Liver (tissue), 9 donors: ENCODE measurements around the gene GABRE. TPM values are rescaled to one million over a fixed set of nuclear protein-coding genes. Genes with fewer than 3 reads are reported as not detected.

ENCODE experiments used
- DNase-seq: peaks from one replicate; pipeline ENCODE4 v3.0.0-alpha.2; 2017; ENCODE audit warnings: low spot score
- H3K27ac ChIP-seq, 2 donors: one replicate each; pipeline ENCODE4 v1.7.0; 2013; ENCODE audit warnings: inconsistent platforms in 2 of 2, low read length in 2 of 2, control low read depth in 1 of 2, low read depth in 1 of 2, mild to moderate bottlenecking in 1 of 2
- H3K27me3 ChIP-seq, 4 donors: one replicate each; pipeline versions ENCODE4 v1.6.1 to v1.7.0; 2013; ENCODE audit warnings: low read length in 3 of 4, inconsistent platforms in 1 of 4, mild to moderate bottlenecking in 1 of 4, moderate library complexity in 1 of 4; ENCODE audit not compliant: control insufficient read depth in 4 of 4, insufficient read depth in 4 of 4
- H3K36me3 ChIP-seq, 4 donors: one replicate each; pipeline versions ENCODE4 v1.6.1 to v1.7.0; 2013; ENCODE audit warnings: low read length in 3 of 4, mild to moderate bottlenecking in 3 of 4, low read depth in 1 of 4, moderate library complexity in 1 of 4; ENCODE audit not compliant: control insufficient read depth in 4 of 4, insufficient read depth in 3 of 4
- H3K4me1 ChIP-seq, 4 donors: one replicate each; pipeline versions ENCODE4 v1.6.1 to v1.7.0; 2013; ENCODE audit warnings: low read length in 3 of 4, mild to moderate bottlenecking in 3 of 4, moderate library complexity in 1 of 4; ENCODE audit not compliant: control insufficient read depth in 4 of 4, insufficient read depth in 4 of 4
- H3K4me3 ChIP-seq, 3 donors: one replicate each; pipeline versions ENCODE4 v1.6.1 to v1.7.0; 2013; ENCODE audit warnings: low read length in 3 of 3, control low read depth in 1 of 3, low read depth in 1 of 3, mild to moderate bottlenecking in 1 of 3
- H3K9ac ChIP-seq, 2 donors: one replicate each; pipeline ENCODE4 v1.7.0; 2013; ENCODE audit warnings: low read length in 2 of 2, mild to moderate bottlenecking in 2 of 2, moderate library complexity in 2 of 2, control low read depth in 1 of 2, low read depth in 1 of 2
- H3K9me3 ChIP-seq, 4 donors: one replicate each; pipeline versions ENCODE4 v1.6.1 to v1.7.0; 2013; ENCODE audit warnings: low read length in 3 of 4; ENCODE audit not compliant: control insufficient read depth in 4 of 4
- EGR1 ChIP-seq, 2 donors: IDR thresholded peaks; 2 replicates each; pipeline ENCODE4 v1.6.1; 2016 to 2018; ENCODE audit warnings: antibody characterized with exemption in 2 of 2, low read depth in 2 of 2
- FOXA1 ChIP-seq: IDR thresholded peaks from 2 replicates; pipeline ENCODE4 v1.6.1; 2016; ENCODE audit warnings: antibody characterized with exemption
- HNF4A ChIP-seq, 2 donors: conservative IDR thresholded peaks; 2 replicates each; pipeline ENCODE4 v1.6.1; 2016; ENCODE audit warnings: antibody characterized with exemption in 2 of 2, mild to moderate bottlenecking in 2 of 2
- MAX ChIP-seq: IDR thresholded peaks from 2 replicates; pipeline ENCODE4 v1.6.1; 2016; ENCODE audit warnings: antibody characterized with exemption
- NR2F2 ChIP-seq: IDR thresholded peaks from 2 replicates; pipeline ENCODE4 v1.6.1; 2016; ENCODE audit warnings: antibody characterized with exemption
- REST ChIP-seq: IDR thresholded peaks from 2 replicates; pipeline ENCODE4 v1.6.1; 2016; ENCODE audit warnings: antibody characterized with exemption, mild to moderate bottlenecking
- RXRA ChIP-seq, 2 donors: IDR thresholded peaks; 2 replicates each; pipeline ENCODE4 v1.6.1; 2017 to 2018; ENCODE audit warnings: antibody characterized with exemption in 2 of 2, mild to moderate bottlenecking in 1 of 2
- SP1 ChIP-seq: IDR thresholded peaks from 2 replicates; pipeline ENCODE4 v1.6.1; 2018; ENCODE audit warnings: antibody characterized with exemption, mild to moderate bottlenecking
- YY1 ChIP-seq: IDR thresholded peaks from 2 replicates; pipeline ENCODE4 v1.6.1; 2016; ENCODE audit warnings: antibody characterized with exemption, mild to moderate bottlenecking
- ZBTB33 ChIP-seq: IDR thresholded peaks from 2 replicates; pipeline ENCODE4 v1.6.1; 2016; ENCODE audit warnings: antibody characterized with exemption
- WGBS: extraction: QIAGEN DNeasy Blood & Tissue Kit; methylation state at CpG from one replicate; pipeline ENCODE4 v1.1.7; 2013; 5-methylcytosine and 5-hydroxymethylcytosine counted together
- polyA plus RNA-seq, 2 donors: library from polyadenylated mRNA; stranded (reverse) in 1 of 2; unstranded in 1 of 2; fragments of 200-250 nt in 1 of 2; fragments of >200 nt in 1 of 2; fragmentation: Nextera tagmentation in 1 of 2; extraction: Ambion mirVana in 1 of 2; gene quantifications; one replicate each; pipeline versions ENCODE4 v1.2.1 to v1.2.3, GENCODE V29; 2013 to 2015
- total RNA-seq, 2 donors: library from RNA; depleted of rRNA; stranded (reverse); fragments of >200 nt; gene quantifications; one replicate each; pipeline ENCODE4 v1.2.3, GENCODE V29; 2014
- TF ChIP-seq, protein P1 (sequence below): fragments of 150-350 bp; IDR thresholded peaks from 2 replicates; pipeline ENCODE4 v1.5.1; 2017; ENCODE audit warnings: improper control_type of control experiment, low read depth, low read length; ENCODE audit not compliant: missing input control
- TF ChIP-seq, protein P2 (sequence below): IDR thresholded peaks from 2 replicates; pipeline ENCODE4 v1.6.1; 2016; ENCODE audit warnings: antibody characterized with exemption
- donor health status: healthy.
- donor health status: healthy.
- donor health status: healthy.
- donor health status: healthy.
- donor health status: healthy.

GABRE gene
- total and polyA plus RNA-seq, 4 donors: 0.49 to 4.9 (median 0.64) TPM

- no peak overlapping the region for H3K9ac ChIP-seq
- H3K36me3 ChIP-seq: no peaks in the 10 kb centered on the region
- H3K27me3 ChIP-seq: peaks cover 0 to 4% (median 0%) of the 10 kb centered on the region in 4 donors
- no peaks in the 10 kb centered on the region for H3K4me1 ChIP-seq
- DNase-seq: no peak
- TF ChIP-seq RXRA (IDR thresholded peaks at IDR 0.05) (no peak), NR2F2 (no peak), ZBTB33 (no peak), MAX (no peak), SP1 (no peak), REST (no peak), FOXA1 (no peak)
- TF ChIP-seq, protein P1, sequence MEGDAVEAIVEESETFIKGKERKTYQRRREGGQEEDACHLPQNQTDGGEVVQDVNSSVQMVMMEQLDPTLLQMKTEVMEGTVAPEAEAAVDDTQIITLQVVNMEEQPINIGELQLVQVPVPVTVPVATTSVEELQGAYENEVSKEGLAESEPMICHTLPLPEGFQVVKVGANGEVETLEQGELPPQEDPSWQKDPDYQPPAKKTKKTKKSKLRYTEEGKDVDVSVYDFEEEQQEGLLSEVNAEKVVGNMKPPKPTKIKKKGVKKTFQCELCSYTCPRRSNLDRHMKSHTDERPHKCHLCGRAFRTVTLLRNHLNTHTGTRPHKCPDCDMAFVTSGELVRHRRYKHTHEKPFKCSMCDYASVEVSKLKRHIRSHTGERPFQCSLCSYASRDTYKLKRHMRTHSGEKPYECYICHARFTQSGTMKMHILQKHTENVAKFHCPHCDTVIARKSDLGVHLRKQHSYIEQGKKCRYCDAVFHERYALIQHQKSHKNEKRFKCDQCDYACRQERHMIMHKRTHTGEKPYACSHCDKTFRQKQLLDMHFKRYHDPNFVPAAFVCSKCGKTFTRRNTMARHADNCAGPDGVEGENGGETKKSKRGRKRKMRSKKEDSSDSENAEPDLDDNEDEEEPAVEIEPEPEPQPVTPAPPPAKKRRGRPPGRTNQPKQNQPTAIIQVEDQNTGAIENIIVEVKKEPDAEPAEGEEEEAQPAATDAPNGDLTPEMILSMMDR: no peak
- H3K9me3 ChIP-seq: no peaks in the 10 kb centered on the region
- WGBS: 46% methylated on average over 4 of the region's 4 CpGs
- no peak overlapping the region for H3K27ac ChIP-seq
- peak overlapping the region in 1 of 3 donors; percentile 49 for H3K4me3 ChIP-seq
Measured at GRCh38 chrX:151973060-151973661, 1.3 kb downstream of the GABRE start.

- Histone ChIP-seq H3K27me3 (peaks cover 0 to 4% (median 0%) of the 10 kb centered on the region in 4 donors), H3K4me3 (no peak overlapping the region), H3K9me3 (no peaks in the 10 kb centered on the region), H3K9ac (no peak overlapping the region), H3K27ac (no peak overlapping the region), H3K36me3 (no peaks in the 10 kb centered on the region), H3K4me1 (no peaks in the 10 kb centered on the region)
- DNase-seq: no peak
- 36% methylated on average over 6 of the region's 6 CpGs for WGBS
- TF ChIP-seq, protein P1: no peak
- TF ChIP-seq, protein P2, sequence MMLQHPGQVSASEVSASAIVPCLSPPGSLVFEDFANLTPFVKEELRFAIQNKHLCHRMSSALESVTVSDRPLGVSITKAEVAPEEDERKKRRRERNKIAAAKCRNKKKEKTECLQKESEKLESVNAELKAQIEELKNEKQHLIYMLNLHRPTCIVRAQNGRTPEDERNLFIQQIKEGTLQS: no peak
- TF ChIP-seq EGR1 (IDR thresholded peaks at IDR 0.05; ENCODE audit: low read depth in 2 of 2): no peak
- peak in 1 of 2 donors; percentile 34 for TF ChIP-seq HNF4A (conservative IDR thresholded peaks at IDR 0.05)
- no peak for TF ChIP-seq YY1
- TF ChIP-seq RXRA (IDR thresholded peaks at IDR 0.05): peak in 1 of 2 donors; percentile 46
- no peak for TF ChIP-seq FOXA1
Measured at GRCh38 chrX:151970661-151971060, 3.8 kb downstream of the GABRE start.
